Activated T-cell treated with anti-CD3 and anti-CD28 coated beads for 48 hours (primary cell): ENCODE measurements around the gene YJEFN3.

Source experiments
- DNase-seq: peaks from one replicate; pipeline ENCODE4 v3.0.0-alpha.2; 2020; ENCODE audit warnings: low read depth

YJEFN3 gene

GRCh38 chr19:19523177-19523576, 5.5 kb upstream of the YJEFN3 start:
- DNase-seq: no peak

DNA sequence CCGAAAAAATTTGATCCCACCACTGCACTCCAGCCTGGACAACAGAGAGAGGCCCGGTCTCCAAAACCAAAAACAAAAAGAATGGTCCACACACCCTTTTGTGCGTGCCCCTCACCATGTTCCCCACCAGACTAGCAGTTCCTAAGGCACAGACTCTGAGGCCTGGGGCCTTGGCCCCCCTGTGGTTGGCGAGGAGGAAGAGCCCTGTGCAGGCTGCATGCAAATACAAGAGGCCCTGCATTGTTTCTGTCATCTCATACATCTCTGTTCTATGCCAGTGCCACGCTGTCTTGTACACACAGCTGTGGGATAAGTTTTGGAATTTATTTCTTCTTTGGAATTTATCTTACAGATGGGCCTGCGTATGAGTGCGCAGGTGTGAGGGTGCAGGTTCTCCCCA, 4.7 kb upstream of the YJEFN3 start:
- no peak for DNase-seq

GRCh38 chr19:19525611-19526380, 2.9 kb upstream of the YJEFN3 start:
- no peak for DNase-seq

GRCh38 chr19:19526581-19527370, 1.9 kb upstream of the YJEFN3 start:
- no peak for DNase-seq

- no peak for DNase-seq
Measured at GRCh38 chr19:19527371-19527656, 1.4 kb upstream of the YJEFN3 start.

DNA sequence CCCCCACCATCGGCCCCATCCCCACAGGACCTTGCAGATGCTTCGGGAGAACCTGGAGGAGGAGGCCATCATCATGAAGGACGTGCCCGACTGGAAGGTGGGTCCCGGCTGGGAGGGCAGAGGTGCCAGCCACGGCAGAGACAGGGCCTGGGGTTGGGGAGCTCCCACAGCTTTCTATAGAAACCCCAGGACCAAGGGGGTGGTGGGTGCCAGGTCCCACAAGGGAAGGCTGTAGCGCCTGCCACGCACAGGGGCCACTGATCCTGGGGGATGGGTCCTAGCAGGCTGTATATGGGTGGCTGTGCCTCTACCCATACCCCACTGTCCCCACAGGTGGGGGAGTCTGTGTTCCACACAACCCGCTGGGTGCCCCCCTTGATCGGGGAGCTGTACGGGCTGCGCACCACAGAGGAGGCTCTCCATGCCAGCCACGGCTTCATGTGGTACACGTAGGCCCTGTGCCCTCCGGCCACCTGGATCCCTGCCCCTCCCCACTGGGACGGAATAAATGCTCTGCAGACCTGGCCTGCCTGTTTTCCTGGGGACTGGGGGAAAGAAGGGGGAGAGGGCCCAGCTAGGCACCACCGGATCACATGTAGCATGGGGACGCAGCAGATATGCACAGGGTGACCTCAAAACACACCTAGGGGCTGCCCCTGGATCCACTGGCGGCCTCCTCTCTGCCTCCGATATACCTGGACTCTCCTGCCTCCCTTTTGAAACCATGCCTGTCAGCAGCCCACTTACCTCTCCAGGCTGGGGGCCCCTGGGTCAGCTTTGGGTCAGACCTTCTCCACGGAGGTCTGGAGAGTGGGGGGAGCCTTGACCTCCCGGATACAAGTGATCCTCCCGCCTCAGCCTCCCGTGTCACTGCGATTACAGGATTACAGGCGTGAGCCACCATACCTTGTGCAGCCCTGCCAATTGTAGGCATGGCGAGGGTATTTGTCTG, 761 bp upstream of the YJEFN3 start:
- no peak for DNase-seq

DNA sequence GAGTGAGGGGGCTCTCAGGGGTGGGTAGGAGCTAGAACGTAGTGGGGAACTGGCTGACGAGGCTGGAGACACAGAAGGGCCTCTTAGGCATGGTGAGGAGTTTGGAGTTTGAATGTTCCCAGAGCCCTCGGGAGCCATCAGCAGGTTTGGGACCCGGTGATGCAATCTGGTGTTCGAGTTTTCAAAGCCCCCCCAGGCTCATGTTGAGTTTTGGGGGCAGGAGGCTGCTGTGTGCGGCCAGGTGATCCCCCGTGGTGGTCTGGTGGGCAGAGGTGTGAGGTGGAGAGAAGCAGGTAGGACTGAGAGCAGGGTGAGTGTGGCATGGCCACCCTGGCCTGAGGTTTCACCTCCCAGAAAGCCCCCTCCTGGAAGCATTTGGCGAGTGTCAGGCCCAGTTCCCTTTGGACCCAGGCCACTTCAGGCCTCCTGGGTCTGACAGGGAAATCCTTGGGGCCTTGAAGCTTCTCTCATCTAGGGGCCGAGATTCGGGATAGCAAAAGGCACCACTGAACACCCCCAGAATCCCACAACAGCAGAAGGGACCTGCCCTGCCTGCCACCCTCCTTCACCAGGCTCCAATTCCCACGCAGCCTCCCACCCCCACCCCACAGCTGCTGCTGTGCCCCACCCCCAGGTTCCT, 1.2 kb downstream of the YJEFN3 start:
- DNase-seq: no peak

- no peak for DNase-seq
Measured at GRCh38 chr19:19530423-19530804, 1.7 kb downstream of the YJEFN3 start.

- no peak for DNase-seq
Measured at GRCh38 chr19:19530889-19531288, 2.2 kb downstream of the YJEFN3 start.

- peak; percentile 83 for DNase-seq
Measured at GRCh38 chr19:19531951-19532805, 3.5 kb downstream of the YJEFN3 start.

DNA sequence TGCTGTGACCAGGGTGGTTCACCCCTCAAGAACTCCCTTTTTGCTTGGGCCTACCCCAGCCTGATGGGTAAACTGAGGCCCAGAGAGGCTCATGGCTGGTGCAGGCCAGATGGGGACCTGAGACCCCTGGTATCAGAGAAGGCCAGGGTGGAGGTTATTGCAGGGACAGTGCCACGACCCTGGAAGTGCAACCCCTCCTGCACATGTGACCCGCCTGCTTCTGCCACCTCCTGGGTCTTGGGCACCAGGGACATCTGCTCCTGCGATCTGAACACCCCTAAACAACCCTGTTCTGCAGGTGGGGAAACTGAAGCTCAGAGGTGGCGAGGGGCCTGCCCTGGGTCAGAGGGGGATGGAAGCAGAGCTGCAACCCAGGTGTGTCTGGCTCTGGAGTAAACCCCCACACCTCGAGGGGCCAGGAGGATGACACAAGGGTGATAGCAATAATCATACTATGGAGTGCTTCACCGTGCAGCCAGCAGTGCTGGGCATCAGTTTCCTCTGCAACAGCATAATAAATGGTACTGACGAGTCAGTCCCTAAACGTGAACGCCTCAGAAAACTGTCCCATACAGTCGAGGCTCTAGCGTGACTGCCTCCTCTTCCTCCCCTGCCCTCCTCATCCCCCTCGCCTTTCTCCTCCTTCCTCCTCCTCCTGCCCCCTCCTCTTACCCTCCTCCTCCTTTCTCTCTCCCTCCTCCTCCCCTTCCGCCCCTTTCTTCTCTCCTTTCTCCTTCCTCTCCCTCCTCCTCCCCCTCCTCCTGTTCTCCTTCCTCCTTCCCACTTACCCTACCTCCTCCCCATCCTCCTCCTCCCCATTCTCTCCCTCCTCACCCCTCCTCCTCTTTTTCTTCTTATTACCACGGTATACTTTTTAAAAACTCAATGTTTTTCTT, 4.3 kb downstream of the YJEFN3 start:
- DNase-seq: no peak

DNA sequence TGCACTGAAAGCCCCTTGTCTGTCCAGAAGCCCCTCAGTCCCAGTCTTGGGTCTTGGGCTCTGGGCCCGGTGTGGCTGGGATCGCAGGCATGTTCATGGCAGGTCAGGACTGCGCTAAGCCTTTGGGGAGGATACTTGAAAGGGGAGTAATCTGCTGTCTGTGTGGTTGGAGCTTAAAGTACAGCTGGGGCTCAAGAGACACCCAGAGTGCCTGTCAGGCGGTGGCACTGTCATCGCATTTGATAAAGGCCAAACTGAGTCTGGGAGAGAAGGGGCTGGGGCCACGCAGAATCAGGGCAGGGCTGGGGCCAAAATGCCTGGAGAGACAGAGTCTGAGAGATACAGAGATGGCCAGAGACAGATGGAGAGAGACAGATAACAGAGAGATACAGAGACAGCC, 5.1 kb downstream of the YJEFN3 start:
- DNase-seq: no peak

DNA sequence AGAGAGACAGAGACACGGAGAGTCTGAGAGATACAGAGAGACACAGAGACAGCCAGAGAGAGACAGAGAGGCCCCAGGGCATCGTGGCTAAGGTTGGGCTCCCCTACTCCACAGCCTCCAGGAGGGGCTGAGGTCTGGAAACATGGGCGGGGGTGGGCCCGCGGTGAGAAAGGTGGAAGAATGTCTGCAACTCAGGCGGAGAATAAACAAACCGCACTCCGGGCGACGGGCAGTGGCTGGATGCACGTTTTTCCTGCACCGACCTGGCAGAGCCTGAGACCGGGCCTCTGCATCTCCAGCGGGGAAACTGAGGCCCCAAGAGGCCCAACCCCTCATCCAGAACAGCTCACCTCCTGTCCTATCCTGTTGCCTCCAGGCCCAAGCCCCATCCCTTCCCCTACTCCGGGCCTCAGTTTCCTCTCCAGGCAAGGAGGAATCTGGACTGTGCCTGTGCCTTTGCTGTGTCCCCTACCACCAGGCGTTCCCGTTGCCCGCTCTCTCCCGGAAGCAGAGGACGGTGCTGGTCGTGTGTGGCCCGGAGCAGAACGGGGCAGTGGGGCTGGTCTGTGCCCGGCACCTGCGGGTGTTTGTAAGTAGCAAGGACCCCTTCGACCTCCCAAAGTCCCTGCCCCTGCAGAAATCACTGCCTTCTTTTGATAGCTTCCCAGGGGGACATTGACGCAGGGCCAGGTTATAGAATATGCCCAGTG, 6.0 kb downstream of the YJEFN3 start:
- DNase-seq: no peak

DNA sequence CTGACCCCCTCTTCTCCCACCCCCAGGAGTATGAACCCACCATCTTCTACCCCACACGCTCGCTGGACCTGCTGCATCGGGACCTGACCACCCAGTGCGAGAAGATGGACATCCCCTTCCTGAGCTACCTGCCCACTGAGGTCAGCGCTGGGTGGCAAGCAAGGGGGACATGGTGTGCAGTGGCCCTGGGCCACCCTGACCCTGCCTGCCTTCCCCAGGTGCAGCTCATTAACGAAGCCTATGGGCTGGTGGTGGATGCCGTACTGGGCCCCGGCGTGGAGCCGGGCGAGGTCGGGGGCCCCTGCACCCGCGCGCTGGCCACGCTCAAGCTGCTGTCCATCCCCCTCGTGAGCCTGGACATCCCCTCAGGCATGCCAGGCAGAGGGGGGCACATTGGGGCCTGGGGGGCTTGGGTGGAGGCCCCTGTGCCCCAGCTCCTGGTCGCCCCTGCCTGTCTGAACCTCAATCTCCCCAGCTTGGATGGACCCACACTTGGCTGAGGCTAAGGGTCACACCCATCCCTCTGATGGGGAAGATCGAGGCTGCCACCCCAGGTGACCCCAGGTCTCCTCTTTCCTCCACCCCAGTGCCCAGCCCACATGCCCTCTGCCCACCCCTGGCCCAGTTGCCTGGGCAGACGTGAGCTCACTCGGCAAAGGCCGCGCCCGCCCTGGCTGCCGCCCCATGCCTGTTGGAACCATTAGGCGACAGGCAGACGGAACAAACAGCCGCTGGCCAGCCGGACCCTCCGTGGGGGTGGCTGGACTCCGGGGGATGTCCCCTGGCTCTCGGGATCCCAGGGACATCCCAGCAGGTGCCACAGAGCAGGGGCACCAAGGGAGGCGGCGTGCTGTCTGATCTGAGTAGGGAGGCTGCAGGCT, 6.8 kb downstream of the YJEFN3 start:
- no peak for DNase-seq

GRCh38 chr19:19537075-19538048, 8.7 kb downstream of the YJEFN3 start:
- no peak for DNase-seq

DNA sequence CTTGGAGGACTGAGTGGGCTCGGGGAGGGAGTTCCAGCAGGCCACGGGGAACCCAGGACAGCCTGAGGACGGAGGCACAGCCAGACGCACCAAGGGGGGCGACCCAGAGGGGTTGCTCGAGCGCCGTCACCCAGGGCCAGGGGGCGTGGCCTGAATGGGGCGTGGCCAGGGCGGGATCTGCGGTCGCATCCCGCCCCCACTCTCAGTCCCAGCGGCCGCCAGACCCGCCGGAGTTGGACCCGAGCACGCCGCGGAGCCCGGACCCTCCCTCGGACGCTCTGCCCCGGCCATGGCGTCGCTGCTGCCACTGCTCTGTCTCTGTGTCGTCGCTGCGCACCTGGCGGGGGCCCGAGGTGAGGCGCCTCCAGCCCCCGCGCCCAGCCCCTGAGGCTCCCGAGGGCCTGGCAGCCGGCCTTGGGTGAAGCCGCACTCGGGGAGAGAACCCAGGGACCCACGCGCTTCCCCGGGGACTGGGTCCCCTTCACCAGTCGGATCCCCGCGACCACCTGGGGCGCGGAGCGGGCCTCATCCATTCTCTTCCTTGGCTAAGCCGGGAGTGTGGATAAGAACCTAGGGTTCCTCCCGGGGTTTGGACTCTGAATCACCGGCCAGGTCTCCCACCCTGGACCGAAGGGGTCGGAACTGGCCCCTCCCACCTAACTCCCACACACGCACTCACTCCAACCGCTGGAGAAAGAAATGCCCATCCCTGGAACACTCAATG, 9.5 kb downstream of the YJEFN3 start, which contains the start of gene CILP2:
TSS of gene CILP2 (plus strand) at position 205 of the 724 bp plus-strand sequence. CDS start at position 290, 85 bp downstream.
- DNase-seq: peak; percentile 42
